HG02938 (cell line): ENCODE data around the gene RAB25.
"Not testable (repeated sequence)": the region's sequence is repeated elsewhere in the genome, so short reads cannot be mapped to it uniquely, and the experiment has no call there.

ENCODE experiments used
- ATAC-seq: cut with Tn5 transposase; IDR thresholded peaks from one replicate; pipeline ENCODE4 v1.9.1; 2021; ENCODE audit warnings: mild to moderate bottlenecking, moderate library complexity; ENCODE audit not compliant: unreplicated experiment

The RAB25 gene

DNA sequence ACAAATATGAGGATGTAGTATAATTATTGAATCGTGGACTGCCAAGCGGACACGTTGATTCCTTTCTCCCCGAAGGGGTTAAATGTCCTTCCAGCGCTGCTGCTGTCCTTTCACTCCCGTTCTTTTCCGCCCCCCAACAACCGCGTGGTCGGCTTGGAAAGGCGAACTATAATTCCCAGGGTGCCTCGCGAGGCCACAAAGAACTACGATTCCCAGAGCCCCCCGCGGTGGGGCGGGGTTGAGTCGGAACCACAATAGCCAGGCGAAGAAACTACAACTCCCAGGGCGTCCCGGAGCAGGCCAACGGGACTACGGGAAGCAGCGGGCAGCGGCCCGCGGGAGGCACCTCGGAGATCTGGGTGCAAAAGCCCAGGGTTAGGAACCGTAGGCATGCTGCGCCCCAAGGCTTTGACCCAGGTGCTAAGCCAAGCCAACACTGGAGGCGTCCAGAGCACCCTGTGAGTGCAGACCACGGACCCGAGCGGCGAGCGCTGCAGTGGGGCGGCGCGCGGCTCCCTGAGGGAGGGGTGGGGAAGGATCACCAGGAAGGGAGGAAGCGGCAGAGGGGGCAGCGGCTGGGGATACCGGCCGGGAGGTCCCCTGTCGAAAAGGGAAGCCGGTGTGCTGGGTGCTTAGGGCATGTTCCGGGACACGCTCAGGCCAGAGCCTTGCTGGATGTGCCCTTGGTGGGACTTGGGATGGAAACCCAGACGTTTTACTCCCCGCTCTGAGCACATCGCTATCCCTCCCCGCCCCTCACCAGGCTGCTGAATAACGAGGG is 6.3 kb upstream of the RAB25 start, which contains the start of gene LAMTOR2:
Gene LAMTOR2, plus strand, starts transcription at position 283 of the 781 bp plus-strand sequence. Its CDS starts 108 bp downstream, at position 391.
- ATAC-seq: peak; percentile 75

DNA sequence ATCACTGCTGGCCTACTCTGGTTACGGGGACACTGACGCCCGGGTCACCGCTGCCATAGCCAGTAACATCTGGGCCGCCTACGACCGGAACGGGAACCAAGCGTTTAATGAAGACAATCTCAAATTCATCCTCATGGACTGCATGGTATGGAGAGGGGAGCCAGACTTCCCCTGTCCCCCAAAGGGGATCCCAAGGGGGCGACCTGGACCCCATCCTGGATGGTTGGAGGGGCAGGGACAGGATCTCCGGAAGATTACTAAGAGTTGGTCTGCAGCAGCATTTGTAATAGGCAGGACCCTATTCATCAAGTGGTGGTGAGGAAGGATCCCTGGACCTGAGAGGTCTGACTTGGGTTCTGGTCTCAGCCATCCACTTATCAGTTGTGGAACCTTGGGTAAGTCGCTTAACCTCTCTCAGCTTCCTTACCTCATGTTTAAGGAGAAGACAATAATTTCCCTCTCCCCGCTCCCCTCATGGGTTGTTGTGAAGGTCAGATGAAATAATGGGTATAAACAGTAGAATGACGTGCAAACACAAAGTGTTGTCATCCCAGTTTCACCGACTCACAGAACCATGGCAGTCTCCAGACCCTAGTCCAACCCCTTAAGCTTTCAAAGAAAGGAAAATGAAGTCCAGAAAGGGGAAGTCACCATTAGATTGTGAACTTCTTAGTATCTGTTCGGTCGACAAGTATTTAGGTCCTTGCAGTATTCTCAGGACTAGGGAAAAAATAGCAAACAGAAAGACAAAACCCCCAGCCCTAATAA is 5.5 kb upstream of the RAB25 start:
- ATAC-seq: no peak

DNA sequence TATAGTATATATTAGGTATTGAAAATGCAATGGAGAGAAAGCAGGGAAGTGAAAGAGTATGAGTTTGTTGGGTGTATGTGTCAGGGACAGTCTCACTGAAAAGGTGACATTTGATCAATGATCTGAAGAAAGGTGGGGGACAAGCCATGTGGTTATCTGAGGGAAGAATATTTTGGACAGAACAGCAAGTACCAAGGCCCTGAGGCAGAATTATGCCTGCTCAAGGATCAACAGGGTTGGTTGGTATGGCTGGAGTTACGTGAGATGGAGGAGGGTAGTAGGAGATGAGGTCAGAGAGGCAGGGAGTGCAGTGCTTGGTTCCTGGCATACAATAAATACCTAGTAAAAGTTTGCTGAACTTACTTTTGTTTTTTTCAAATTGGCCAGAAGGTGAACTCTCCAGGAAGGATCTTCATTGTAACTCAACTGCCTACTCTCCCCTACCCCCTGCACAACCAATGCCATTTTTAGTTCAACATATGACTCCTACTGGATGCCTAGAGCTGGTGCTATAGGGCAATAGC is 4.6 kb upstream of the RAB25 start:
- ATAC-seq: no peak

DNA sequence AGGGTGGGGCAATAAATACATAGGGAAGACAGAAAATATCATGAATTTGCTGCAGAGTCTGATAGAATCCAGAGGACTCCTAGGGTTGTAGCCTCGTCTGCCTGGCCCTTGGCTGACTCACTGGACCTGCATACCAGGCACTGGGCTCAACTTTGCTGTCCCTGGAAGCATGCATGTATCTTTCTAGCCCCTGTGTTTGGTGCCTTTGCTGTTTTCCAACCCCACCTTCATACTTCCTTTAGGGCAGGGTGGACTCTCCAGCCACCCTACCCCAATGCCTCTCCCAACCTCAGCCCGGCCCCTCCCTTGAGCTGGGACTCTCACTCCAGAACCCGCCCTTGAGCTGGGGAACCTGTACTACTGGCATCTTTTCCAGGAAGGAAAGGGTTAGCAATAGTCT is 1.2 kb downstream of the RAB25 start:
- no peak for ATAC-seq

DNA sequence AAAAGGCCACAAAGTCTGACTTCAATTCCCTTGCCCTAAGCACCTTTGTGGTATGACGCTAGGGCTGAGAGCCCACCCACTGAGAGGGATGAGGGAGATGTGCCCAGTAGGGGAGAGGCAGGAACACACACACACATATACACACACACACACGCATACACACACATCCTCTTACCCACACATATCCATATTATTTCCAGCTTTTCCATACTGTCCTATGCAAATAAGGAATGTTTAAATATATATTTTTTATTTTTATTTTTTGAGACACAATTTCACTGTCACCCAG is 3.0 kb downstream of the RAB25 start:
- ATAC-seq: no peak

DNA sequence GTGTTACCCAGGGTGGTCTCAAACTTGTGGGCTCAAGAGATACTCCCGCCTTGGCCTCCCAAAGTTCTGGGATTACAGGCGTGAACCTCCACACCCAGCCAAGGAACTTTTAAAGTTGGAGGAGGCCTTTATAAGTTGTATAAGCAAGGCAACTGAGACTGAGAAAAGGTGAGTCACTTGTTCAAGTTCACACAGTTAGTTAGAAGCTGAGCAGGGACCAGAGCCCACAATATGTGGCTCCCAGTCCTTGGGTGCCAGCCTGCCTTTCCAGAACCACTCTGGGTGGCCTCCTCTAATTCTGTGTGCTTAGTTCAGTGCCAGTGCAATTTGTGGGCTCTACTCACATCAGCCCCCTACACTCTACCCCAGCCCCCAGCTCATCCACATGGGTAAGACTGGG is 3.7 kb downstream of the RAB25 start:
- no peak for ATAC-seq

DNA sequence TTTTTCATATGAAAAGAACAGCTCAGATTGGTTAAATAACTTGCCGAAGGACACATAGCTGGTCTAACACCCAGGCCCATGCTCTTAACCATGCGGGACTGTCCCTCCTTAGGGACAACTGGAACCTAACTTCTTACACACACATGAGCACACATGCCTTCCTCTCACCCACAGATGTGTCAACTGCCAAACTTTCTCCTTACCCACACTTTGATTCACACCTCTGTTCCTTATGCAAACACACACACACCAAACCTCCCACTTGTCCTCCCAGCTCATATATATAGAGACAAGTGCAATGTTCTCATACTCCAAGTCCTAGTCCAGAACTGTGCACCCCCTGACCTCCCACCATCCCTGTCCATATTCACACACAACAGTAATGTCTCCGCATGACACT is 4.3 kb downstream of the RAB25 start:
- ATAC-seq: no peak

DNA sequence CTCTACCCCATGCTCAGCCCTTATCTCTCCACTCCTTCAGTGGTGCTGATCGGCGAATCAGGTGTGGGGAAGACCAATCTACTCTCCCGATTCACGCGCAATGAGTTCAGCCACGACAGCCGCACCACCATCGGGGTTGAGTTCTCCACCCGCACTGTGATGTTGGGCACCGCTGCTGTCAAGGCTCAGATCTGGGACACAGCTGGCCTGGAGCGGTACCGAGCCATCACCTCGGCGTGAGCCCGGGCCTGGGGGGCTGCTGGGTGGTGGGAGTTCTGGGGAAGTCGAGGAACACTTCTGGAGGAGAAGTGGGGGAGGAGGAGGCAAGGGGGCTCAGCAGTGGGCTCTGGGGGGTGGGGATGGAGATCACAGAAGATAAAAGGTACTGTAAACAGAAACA is 4.9 kb downstream of the RAB25 start:
- ATAC-seq: no peak

DNA sequence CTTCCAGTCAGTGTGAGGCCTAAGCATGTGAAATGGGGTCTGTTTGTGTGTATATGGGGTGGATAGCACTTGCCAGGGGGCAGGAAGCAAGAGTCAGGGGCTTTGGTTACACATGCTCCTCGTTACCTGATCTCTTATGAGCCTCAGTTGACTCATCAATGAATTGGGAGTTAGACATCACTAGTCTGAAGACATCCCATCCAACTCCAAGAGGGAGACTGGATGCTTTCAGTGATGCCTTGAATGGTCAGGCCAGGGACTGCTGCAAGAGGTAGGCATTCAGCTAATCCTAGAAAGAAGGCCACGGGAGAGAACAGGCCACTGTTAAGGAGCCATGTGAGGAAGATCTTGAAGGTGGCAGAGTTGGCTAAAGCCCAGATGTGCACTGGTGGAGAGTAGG is 6.3 kb downstream of the RAB25 start:
- no peak for ATAC-seq

DNA sequence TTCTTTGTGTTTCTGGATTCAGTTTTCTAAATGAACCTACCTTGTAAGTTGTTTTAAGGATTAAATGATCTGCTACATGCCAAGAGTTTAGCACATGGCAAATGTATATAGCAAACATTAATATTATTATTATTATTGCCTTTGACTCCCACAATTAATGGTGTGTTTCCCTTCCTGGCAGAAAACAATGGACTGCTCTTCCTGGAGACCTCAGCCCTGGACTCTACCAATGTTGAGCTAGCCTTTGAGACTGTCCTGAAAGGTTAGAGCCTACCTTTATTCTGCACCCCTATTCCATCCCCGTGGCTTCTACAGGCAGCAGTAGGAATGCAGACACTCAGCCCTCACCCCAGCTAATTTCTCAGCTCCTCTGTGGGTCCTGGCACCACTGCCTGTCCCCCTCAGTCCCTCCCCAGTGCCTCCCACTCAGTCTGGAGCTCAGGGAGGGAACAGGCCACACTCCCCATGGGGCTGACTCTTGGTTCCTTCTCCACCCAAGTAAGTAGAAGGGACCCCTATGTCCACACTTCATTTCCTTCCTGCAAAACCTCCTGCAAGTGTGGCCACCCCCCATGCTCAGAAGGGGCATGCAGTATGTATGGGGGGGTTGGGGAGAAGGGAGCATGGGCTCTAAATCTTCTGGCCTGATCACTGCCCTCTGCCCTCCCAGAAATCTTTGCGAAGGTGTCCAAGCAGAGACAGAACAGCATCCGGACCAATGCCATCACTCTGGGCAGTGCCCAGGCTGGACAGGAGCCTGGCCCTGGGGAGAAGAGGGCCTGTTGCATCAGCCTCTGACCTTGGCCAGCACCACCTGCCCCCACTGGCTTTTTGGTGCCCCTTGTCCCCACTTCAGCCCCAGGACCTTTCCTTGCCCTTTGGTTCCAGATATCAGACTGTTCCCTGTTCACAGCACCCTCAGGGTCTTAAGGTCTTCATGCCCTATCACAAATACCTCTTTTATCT is 8.8 kb downstream of the RAB25 start:
- no peak for ATAC-seq

DNA sequence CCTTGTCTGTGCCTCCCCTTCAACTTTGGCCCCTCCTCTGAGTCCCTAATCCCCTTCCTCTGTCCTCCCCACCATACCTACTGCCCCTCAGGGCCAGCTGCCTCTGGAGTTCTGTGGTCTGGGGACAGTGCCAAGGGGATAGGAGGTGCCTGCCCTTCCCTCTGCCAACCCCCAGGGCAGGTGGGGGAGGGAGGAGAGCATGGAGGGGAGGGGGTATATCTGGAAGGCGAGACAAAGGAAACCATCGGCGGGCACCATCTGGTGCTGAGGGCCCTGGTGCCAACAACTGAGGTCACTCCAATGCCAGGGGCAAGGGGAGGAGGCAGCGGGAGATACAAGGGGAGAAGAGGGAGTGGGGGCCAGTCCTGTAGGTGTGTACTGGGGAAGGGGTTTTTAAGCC is 9.6 kb downstream of the RAB25 start:
- ATAC-seq: no peak

DNA sequence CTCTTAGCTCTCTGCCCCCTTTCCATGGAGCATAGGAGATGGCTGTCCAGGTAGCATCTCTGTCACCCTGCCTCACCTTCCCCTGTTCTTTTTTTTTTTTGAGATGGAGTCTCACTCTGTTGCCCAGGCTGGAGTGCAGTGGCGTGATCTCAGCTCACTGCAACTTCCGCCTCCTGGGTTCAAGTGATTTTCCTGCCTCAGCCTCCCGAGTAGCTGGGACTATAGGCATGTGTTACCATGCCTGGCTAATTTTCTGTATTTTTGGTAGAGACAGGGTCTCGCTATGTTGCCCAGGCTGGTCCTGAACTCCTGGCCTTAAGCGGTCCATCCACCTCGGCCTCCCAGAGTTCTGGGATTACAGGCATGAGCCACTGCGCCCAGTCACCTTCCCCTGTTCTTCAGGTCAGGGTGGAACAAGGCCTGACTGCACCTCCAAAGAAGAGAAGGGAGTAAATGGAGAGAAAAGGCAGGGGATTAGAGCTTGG is 10.4 kb downstream of the RAB25 start:
- ATAC-seq: not testable (repeated sequence)

DNA sequence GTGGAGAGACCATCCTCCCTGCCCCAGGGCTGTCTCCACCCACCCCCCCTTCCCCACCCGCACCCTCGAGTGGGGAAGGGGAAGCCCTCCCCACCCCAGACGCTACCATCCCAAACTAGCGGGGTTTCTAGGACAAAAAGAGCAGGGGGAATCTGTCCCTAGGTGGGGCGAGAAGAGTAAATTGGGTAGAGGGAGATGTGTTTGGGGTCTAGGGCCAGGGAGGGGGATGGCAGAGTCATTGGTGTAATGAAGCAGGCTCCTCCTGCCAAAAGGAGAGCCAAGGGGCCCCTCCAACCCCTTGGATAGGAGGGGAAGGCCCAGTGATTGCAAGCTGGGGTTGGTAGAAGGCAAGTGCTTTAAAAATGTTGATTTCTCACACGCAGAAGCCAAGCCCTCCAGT is 11.3 kb downstream of the RAB25 start:
- ATAC-seq: no peak

DNA sequence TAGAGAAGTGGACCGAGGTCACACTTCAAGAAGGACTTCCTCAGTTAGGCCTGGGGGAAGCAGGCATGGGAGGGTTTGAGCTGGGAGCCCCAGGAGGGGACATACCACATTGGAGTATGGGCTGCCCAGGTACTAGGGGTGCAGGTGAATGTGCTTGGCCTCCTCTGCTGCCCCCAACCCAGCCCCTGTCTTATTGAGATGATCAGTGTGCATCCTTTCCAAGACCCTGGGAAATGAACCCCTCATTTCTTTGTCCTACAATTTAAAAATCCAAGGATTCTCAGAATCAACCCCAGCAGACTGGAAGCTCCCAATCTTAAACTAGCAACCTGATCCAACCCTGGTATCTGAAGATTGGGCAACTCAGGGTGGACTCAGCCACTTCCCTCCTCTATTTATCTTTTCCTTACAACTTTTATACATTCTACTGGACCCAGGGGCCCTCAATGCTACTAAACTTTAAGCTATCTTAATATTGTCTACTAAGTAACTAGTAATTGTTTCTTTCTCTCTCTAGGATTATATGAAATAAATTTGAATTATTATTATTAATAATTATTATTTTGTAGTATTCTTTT is 12.2 kb downstream of the RAB25 start:
- ATAC-seq: no peak

DNA sequence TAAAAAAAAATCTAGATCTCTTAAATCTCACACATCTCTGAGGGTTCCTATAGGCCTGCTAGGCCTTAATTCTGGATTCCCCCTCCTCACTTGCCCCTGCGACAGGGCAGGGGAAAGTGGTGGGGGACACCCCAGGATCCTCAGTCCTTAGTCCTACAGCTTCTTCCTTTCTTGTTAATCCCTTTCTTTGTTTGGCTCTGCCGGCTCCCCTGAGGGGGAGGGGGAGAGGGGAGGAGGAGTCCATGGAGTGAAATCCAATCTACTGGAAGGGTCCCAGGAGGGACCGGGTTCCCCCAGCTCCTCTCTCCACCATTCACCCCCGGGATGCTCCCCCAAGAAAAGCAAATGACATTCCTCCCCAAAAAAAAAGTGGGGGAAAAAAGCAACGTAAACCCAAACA is 12.8 kb downstream of the RAB25 start:
- no peak for ATAC-seq

DNA sequence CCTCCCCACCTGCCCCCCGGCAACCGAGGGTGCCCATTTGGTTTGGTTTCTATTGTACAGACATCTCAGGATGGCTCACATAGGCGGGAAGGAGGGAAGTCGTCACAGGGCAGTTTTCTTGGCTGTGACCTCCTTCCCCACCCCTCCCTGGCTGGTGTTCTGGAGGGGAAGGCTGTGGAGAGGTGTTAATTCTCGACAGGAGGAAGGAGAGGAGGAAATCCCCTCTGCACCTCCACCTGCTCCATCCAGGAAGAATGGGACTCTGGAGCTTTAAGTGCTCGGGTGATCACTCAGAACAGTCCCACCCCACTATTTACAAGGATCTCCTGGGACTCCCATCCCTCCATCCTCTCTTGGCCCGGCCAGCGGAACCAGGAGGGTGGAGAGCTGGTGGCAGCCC is 13.7 kb downstream of the RAB25 start:
- no peak for ATAC-seq

DNA sequence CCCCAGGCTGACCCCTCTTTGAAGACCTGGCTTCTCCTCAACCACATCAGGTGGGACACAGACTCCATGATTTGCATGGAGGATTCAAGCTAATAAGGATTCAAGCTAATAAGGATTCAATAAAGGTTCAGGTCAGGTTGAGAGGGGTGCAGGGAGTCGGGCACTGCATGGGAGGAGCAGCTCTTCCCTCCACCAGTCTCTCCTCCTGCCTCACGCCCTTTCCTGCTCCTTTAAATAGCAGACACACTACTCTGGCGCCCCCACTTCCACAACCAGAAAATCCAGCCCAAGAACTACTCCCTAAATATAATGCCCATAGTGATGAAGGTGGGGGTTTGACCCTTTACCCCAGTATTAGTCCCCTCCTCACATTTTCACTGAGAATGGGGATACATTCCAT is 14.2 kb downstream of the RAB25 start:
- no peak for ATAC-seq

DNA sequence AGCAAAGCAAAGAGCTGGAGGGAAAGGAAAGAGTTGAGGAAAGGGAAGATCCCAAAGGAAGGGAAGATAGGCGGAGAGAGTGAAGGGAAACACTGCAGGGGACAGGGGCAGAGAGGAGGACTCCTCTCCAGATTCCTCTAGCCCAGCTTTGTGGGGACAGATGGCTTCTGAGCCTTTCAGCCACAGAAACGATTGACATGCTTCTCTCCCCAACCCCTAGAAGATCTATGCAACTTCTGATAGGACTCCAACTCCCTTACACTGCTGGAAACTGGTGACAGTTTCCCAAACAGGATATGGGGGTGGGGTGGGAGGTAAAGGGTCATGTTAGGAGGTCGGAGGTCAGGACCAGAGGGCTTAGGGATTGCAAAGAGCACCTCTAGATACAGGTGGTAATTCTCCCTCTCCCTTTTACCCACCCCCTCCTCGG is 14.8 kb downstream of the RAB25 start:
- no peak for ATAC-seq

DNA sequence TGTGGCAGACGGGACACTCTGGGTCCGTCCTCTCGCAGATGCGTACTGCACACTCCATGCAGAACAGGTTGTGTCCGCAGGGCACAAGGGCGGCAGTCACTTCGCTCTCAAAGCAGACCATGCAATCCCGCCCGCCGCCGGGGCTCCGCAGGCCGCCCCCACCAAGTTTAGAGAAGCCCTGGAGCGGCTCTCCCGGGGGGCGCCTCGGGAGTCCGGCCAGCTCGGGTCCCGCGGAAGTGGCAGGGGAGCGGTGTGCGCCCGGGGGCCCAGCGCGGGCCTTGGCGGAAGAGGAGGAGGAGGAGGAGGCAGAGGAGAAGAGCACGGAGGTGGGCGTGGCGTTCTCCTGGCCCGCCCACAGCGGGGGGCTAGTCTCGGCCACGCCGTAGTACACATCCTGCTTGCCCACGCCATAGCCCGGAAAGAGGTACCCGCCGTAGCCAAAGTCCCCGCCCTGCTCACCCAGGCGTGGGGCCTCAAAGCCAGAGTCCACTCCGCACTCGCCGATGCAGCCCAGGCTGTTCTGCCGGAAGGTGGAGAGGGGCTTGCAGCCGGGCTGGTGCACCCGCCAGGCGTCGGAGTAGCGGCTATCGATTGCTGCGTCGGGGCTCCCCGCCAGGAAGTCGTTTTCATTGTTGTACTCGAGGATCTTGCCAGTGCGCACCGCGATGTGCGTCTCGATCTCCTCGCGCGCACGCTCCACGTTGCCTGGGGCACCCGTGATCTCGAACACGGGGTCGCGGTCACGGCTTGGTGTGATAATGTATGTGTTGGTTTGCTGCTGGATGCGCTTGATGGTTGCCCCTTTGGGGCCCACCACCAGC is 15.9 kb downstream of the RAB25 start:
- no peak for ATAC-seq

DNA sequence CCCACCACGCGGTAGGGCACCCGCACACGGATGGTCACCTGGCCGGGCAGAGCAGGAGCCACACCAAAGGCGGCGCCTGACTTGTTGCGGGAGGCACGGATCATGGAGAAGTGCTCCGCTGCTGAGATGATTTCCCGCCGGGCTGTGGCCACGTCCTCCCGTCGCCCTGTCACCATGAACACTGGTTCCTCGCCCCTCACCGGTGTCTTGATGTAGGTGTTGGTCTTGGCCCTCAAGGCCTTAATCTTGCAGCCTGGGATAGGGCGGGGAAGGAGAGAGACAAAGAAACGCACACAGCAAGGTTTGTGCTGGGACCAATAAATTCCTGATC is 16.4 kb downstream of the RAB25 start:
- ATAC-seq: no peak
